Activated T-helper 1 cell treated with anti-CD3 and anti-CD28 coated beads, Interleukin-2, amount 50 U/mL, for 16 hours (primary cell): Measurements from ENCODE around the gene CARD16.

Experiments
- DNase-seq, 2 donors: peaks; one replicate each; pipeline ENCODE4 v3.0.0-alpha.2; 2020; ENCODE audit warnings: low read depth in 1 of 2, low spot score in 1 of 2

The CARD16 gene

GRCh38 chr11:104997288-104997687, 47.8 kb downstream of the CARD16 start:
- DNase-seq: no peak

GRCh38 chr11:104995001-104995408, 50.1 kb downstream of the CARD16 start:
- no peak for DNase-seq

GRCh38 chr11:104992781-104993180, 52.4 kb downstream of the CARD16 start:
- no peak for DNase-seq

- no peak for DNase-seq
Measured at GRCh38 chr11:104991994-104992393, 53.1 kb downstream of the CARD16 start.
